ENCODE results near the gene CLMN.
"Not testable (repeated sequence)": the region's sequence is repeated elsewhere in the genome, so short reads cannot be mapped to it uniquely, and the experiment has no call there.

GRCh38 chr14:95282986-95283380, 36.7 kb downstream of the CLMN start:
- not testable (repeated sequence) for TF ChIP-seq POLR2AphosphoS5 (IDR thresholded peaks at IDR 0.05; ENCODE audit: low read depth, low read length); POLR2A (IDR thresholded peaks at IDR 0.05; ENCODE audit: low read depth, low read length); SPI1 (IDR thresholded peaks at IDR 0.05; ENCODE audit: low read depth, low read length); TAF1 (IDR thresholded peaks at IDR 0.05; ENCODE audit: low read depth, low read length); POU2F2 (IDR thresholded peaks at IDR 0.05; ENCODE audit: low read depth, low read length); PAX5 (IDR thresholded peaks at IDR 0.05; ENCODE audit: insufficient read depth, low read length, severe bottlenecking)

Measured in GM12891 (cell line).